Activated CD4-positive, CD25-positive, alpha-beta regulatory T cell treated with anti-CD3 and anti-CD28 coated beads, Interleukin-2, amount 50 U/mL, for 16 hours (primary cell): ENCODE measurements around the gene AQP1.

ENCODE experiments used
- DNase-seq: peaks from one replicate; pipeline ENCODE4 v3.0.0-alpha.2; 2020; ENCODE audit warnings: low read depth, low spot score

The AQP1 gene

DNA sequence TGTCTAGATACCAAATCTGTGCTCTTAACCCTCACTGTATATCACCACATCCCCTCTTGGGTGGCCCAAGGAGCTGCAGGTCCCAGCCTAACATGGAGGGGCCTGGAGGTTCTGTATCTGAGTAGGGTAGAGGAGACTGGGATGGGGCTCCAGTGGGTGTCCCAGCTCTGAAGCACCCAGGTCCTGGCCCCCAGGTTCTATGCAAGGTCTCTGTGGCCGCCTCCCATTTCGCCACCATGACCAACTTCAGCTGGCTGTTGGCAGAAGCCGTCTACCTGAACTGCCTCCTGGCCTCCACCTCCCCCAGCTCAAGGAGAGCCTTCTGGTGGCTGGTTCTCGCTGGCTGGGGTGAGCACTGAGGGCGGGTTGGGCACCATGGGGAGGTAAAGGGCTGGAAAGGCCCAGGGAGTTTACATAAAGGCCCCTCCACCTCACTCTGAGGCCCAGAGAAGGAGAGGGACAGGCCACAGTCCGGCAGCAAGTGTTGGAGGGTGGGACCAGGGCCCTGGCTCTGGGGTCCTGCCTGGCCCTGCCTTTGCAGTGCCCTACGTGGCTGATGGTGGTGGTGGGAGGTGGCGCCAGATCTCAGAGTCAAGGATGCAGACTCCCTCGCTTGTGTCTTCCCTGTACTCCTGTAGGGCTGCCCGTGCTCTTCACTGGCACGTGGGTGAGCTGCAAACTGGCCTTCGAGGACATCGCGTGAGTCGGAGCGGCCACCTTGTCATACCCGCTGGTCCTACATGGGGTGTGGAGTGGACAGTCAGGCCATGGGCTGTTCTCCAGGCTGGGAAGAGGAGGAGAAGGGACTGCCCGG lies 62.3 kb downstream of the AQP1 start:
- no peak for DNase-seq

DNA sequence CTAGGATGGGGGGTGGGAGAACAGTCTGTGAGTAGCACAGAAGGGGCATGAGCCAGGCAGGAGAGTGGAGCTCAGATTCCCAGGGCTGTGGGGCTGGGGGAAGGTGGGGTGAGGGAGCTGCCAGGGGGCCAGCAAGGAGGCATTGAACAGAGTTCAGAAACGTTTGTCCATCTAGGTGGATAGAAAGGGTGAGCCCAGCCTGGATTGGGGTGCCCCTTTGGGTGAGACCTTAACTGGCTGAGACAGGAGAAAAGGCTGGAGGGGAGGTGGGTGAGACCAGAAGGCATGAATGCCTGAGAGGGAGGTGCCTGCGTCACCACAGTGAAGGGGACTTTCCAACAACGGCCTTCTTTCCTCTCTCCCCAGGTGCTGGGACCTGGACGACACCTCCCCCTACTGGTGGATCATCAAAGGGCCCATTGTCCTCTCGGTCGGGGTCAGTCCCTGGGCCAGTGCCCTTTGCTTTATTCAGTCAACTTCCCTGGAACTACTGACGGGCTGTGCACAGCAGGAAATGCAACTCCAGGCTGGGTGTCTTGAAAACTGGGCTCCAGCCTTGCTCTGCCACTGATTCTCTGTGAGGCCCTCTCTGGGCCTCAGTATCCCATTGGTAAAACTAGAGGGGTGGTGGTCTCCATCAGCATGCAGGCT lies 63.1 kb downstream of the AQP1 start:
- DNase-seq = no peak
